Measurements from ENCODE around the gene CHRM4. TPM values are rescaled to one million over a fixed set of nuclear protein-coding genes. Genes with fewer than 3 reads are reported as not detected.
A peak's percentile ranks its signal among the peaks of the same experiment; 100 is the strongest.

The CHRM4 gene
- total RNA-seq, 2 donors from 2014 or later, result 1.8 TPM; not detected in 1

GRCh38 chr11:46370253-46370652 lies 21.3 kb downstream of the CHRM4 start:
- H3K9me3 ChIP-seq, result no peaks in the 10 kb centered on the region
- no peak for DNase-seq (ENCODE audit: low spot score)
- H3K4me1 ChIP-seq (ENCODE audit: control insufficient read depth in 1 of 2, low read depth in 2 of 2), result peaks cover 0 to 9% of the 10 kb centered on the region in 2 donors
- TF ChIP-seq CTCF (IDR thresholded peaks at IDR 0.05), result no peak
- peaks cover 27% of the 10 kb centered on the region for H3K36me3 ChIP-seq
- no peak overlapping the region for H3K27ac ChIP-seq
- H3K27me3 ChIP-seq (replicated peaks; ENCODE audit: insufficient read depth), result no peaks in the 10 kb centered on the region
- ATAC-seq (ENCODE audit: insufficient number of reproducible peaks, low FRiP score, low read depth), result no peak
- no peak overlapping the region for H3K4me3 ChIP-seq

- Histone ChIP-seq H3K27me3 (replicated peaks; ENCODE audit: insufficient read depth) (no peaks in the 10 kb centered on the region), H3K27ac (no peak overlapping the region), H3K4me1 (ENCODE audit: control insufficient read depth in 1 of 2, low read depth in 2 of 2) (peaks cover 0 to 9% of the 10 kb centered on the region in 2 donors), H3K9me3 (no peaks in the 10 kb centered on the region), H3K4me3 (no peak overlapping the region), H3K36me3 (peaks cover 21% of the 10 kb centered on the region)
- TF ChIP-seq CTCF (IDR thresholded peaks at IDR 0.05), result peak; percentile 76
- ATAC-seq (ENCODE audit: insufficient number of reproducible peaks, low FRiP score, low read depth) (no peak), DNase-seq (ENCODE audit: low spot score) (no peak)
Measured at GRCh38 chr11:46369458-46370152, 22.0 kb downstream of the CHRM4 start.

- no peaks in the 10 kb centered on the region for H3K9me3 ChIP-seq
- peaks cover 15% of the 10 kb centered on the region for H3K36me3 ChIP-seq
- TF ChIP-seq CTCF (IDR thresholded peaks at IDR 0.05), result no peak
- no peaks in the 10 kb centered on the region for H3K27me3 ChIP-seq (replicated peaks; ENCODE audit: insufficient read depth)
- H3K4me3 ChIP-seq, result no peak overlapping the region
- ATAC-seq (ENCODE audit: insufficient number of reproducible peaks, low FRiP score, low read depth), result no peak
- no peak overlapping the region for H3K27ac ChIP-seq
- no peak for DNase-seq (ENCODE audit: low spot score)
- peaks cover 3 to 16% of the 10 kb centered on the region in 2 donors for H3K4me1 ChIP-seq (ENCODE audit: control insufficient read depth in 1 of 2, low read depth in 2 of 2)
Measured at GRCh38 chr11:46367916-46368267, 23.7 kb downstream of the CHRM4 start.

- DNase-seq (ENCODE audit: low spot score) (no peak), ATAC-seq (ENCODE audit: insufficient number of reproducible peaks, low FRiP score, low read depth) (no peak)
- Histone ChIP-seq H3K36me3 (peaks cover 12% of the 10 kb centered on the region), H3K9me3 (no peaks in the 10 kb centered on the region), H3K4me1 (ENCODE audit: control insufficient read depth in 1 of 2, low read depth in 2 of 2) (peaks cover 3 to 21% of the 10 kb centered on the region in 2 donors), H3K27ac (no peak overlapping the region), H3K27me3 (replicated peaks; ENCODE audit: insufficient read depth) (no peaks in the 10 kb centered on the region), H3K4me3 (no peak overlapping the region)
- peak; percentile 93 for TF ChIP-seq CTCF (IDR thresholded peaks at IDR 0.05)
Measured at GRCh38 chr11:46367244-46367915, 24.2 kb downstream of the CHRM4 start.

- no peaks in the 10 kb centered on the region for H3K9me3 ChIP-seq
- no peak for ATAC-seq (ENCODE audit: insufficient number of reproducible peaks, low FRiP score, low read depth)
- H3K27ac ChIP-seq, result no peak overlapping the region
- no peak for DNase-seq (ENCODE audit: low spot score)
- H3K27me3 ChIP-seq (replicated peaks; ENCODE audit: insufficient read depth), result no peaks in the 10 kb centered on the region
- peaks cover 10 to 27% of the 10 kb centered on the region in 2 donors for H3K4me1 ChIP-seq (ENCODE audit: control insufficient read depth in 1 of 2, low read depth in 2 of 2)
- no peak for TF ChIP-seq CTCF (IDR thresholded peaks at IDR 0.05)
- H3K36me3 ChIP-seq, result peaks cover 9% of the 10 kb centered on the region
- H3K4me3 ChIP-seq, result no peak overlapping the region
Measured at GRCh38 chr11:46366661-46367161, 24.9 kb downstream of the CHRM4 start.

Data from thoracic aorta (tissue), 2 donors.